ENCODE measurements around the gene RPS3A.
"Not testable (repeated sequence)": the region's sequence is repeated elsewhere in the genome, so short reads cannot be mapped to it uniquely, and the experiment has no call there.

The RPS3A gene

DNA sequence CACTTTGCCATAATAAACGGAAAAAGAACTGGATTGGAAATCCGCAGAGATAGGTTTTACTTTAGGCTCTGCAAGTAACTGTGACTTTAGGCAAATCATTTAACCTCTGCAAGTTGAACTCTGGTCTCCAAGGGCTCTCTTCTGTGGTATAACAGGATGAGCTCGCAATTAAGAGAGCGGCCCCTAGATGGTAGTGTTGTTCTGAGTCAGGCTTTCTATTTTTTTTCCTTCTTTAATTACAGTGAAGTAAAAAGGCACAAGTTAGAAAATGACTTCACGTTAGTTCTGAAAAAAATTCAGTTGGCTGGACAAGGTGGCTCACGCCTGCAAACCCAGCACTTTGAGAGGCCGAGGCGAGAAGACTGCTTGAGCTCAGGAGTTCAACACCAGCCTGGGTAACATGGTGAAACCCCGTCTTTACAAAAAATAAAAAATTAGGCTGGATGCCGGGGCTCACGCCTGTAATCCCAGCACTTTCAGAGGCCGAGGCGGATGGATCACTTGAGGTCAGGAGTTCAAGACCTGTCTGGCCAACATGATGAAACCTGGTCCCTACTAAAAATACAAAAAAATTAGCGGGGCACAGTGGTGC, 18.0 kb downstream of the RPS3A start:
- DNase-seq, result peak; percentile 80

DNA sequence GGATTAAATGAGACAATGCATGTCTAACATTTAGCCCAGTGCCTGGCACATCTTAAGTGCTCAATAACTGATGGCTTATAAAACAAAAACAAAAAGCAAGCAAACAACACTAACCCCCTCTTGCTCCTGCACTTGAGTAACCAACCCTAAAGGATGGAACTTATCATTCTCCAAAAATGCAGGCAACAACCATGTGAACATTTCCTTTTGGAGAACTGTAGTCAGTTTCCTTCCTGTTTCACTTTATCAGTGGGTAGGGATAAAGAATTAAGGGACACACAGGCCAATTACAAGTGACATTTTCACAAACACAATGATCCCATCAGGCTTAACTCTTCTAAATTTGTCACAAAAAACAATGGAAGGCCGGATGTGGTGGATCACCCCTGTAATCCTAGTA, 30.4 kb downstream of the RPS3A start:
- DNase-seq, result no peak

DNA sequence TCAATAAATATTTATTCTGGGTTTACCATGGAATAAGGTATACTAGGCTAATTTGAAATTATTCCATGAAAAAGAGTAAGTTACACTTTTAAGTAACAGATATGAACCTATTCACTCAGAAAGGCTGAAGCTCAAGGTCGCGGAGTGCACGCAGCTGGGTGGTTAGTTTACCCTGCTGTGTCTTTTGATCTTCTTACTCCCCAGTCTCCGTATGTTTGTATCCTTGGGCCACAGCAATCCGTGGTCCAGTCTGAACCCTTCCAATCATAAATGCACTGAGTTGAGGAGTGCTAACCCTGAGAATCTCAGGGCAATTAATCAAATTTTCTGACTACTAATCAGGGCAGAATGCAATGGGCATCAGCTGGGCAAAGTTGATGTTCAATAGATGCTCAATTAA, 33.9 kb downstream of the RPS3A start:
- no peak for DNase-seq

DNA sequence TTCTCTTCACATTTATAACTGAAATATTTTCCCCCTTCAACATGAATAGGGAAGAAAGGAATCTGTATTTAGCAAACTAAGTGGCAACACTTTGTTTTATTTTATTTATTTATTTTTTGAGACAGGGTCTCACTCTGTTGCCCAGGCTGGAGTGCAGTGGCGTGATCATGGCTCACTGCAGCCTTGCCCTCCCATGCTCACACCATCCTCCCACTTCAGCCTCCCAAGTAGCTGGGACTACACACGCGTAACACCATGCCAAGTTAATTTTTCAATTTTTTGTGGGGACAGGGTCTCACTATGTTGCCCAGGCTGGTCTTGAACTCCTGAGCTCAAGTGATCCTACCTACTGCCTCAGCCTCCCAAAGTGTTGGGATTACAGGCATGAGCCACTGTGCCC, 36.6 kb downstream of the RPS3A start:
- DNase-seq, result not testable (repeated sequence)

DNA sequence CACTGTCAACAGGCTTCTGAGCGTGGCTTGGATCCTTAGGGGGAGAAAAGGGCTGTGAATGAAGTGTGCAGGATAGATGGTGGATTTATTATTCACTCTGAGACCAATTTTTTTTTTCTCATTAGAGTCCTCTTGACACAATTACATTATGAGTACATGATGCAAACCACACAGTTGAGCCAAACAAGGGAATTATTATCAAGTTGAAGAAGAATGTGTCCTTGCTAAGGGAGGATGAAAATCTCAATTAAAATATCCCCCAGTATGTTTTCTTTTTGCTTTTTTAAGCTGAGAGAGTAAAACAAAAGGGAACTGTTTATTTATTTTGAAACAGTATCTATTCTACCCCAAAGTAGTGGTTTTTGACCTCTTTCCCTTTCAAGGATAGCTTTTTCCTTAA, 40.4 kb downstream of the RPS3A start:
- DNase-seq, result no peak

DNA sequence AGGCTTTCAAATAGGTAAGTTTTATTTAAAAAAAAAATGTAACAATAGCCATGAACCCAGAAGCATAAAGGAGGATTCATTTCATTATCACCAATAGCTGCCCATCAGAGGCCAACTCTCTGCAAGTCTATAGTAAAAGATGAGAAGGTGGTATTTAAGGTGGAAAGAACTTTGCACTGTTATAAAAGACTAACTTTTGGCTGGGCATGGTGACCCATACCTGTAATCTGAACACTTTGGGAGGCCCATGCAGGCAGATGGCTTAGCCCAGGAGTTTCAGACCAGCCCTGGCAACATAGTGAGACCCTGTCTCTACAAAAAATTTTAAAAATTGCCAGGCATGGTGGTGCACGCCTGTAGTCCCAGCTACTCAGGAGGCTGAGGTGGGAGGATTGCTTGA, 43.3 kb downstream of the RPS3A start:
- no peak for DNase-seq

DNA sequence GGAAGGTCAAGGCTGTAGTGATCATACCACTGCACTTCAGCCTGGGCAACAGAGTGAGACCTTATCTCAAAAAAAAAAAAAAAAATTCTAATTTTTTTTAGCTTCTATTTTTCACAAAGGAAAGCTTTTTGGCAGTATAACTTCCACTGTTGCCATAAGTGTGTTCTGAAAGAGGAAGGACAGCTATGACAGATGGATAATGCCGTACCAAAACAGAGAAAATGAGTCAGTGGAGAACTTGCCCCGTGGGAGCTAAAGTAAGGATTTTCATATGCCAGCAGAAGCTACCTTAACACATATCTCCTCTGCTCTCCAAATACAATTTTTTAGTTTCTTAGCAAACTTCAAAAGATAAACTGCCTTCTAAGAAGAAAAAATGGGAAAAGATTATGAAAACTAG, 43.7 kb downstream of the RPS3A start:
- DNase-seq, result no peak

DNA sequence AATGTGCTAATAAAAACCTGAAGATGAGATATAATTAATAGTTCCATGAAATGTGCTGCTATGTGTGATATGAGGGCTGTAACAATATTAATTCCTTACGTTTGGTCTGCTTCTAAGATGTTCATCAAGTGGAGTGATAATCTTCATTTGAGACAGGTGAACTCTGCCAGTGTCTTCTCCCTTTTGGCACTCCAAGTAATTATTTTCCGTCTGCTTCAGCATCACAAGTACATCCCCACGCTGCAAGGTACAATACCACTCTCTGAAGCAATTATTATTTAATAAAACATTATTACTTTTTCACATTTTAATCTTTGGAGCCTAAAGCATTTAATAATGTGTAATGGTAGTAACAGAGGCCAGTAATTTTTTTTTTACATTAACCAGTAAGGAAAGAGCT, 44.4 kb downstream of the RPS3A start:
- DNase-seq, result no peak

DNA sequence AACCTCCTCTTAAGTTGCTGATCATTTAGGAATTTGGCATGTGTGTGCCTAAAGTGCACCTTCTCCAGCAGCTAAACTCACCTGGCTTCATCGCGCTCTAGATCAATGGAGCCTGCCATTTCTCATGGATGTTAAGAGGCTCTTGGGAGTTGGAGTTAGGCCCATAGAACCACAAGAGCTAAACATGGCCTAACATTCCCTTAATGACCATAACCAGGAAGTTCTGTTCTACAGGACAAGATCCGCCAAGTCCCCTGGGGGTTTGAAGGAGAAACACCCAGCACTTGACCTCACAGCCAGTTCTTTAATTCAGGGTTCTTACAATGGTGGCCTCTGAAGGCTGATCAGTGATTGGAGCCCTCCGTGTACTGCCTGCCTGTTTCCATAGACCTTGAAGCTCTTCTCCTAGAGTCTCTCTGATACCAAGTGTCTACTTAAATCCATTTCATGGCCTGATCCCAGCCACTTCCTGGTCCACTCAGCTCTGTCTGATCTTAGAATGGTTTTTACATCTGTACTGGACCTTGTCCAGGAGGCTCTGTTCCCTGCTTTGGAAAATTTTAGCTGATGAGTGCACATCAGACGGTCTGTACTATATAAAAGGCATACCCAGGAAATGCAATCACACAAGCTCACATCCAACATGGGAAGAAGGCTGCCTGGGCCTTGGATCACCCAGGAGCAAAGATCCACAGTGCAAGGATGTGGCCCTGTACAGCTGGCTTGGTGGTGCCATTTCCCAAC, 45.1 kb downstream of the RPS3A start:
- no peak for DNase-seq

DNA sequence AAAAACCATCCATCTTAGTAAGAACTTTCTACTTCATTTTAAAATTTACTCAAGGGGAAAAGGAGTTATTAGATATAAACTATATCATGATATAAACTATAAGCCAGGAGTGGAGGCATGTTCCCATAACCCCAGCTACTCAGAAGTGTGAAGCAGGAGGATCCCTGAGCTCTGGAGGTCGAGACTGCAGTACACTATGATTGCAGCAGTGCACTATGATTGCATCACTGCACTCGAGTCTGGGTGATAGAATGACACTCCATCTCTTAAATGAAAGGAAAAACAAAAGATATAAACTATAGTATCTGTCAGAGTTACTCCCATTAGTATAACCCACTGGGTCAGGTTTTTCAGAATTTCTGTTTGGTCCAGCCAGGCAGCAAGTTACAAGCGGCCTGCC, 47.6 kb downstream of the RPS3A start:
- no peak for DNase-seq

DNA sequence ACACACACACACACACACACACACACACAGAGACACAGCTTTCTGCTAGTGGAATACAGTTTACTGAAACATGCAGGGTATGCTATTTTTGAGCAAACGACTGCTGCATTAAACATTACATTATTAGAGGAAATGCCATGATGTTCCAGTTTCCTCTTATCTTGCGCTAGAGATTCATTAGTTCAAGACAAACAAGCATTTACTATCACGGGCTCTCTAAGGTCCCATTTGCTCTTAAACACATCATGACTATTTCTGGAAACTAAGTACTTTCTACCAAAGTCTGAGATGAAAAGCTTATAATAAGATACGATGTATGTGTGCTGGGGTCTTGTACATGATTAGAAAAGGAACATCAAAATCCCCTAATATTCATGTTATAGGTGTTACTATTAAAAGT, 48.8 kb downstream of the RPS3A start:
- no peak for DNase-seq

DNA sequence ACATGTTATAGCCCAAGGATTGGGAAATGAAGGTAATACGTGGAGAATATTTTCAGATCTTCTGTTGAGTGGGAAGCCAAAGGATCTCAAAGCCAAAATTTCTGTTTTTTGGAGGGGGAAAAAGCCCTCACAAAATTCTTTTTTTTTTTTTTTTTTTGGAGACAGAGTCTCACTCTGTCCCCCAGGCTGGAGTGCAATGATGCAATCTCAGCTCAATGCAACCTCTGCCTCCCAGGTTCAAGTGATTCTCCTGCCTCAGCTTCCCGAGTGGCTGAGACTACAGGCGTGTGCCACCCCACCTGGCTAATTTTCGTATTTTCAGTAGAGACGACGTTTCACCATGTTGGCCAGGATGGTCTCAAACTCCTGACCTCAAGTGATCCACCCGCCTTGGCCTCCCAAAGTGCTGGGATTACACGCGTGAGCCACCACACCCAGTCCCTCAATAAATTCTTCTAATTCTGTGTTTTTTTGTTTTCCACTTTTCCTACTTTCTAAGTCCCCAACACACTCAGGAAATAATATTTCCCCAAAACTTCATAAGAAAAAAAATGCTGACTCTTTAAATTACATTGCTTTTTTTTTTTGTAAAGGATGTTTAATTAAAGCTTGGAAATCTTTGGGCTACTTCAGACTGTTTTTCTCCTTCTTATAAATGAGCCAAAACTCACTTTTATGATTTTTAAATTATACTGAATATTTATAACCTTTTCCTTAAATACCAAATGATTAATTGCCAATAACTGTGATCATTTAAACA, 51.6 kb downstream of the RPS3A start:
- no peak for DNase-seq

DNA sequence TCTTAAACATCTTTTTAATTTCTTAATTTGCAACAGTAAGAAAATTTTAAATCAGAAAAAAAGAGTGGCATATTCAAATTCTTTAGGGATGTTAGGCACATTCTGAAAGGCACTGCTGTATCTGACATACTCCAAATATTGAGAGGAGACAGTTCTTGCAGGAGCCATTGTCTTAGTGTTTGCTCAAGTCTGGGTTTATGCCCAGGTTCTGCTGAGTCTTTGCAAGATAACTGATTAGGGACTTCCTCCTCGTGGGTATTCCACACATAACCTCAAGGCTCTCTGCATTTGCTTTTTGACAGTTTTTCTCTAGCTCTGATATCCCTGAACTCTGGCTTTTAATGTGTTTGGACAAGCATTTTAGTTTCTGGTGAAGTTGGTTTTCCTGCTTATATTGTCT, 52.6 kb downstream of the RPS3A start:
- DNase-seq, result no peak

DNA sequence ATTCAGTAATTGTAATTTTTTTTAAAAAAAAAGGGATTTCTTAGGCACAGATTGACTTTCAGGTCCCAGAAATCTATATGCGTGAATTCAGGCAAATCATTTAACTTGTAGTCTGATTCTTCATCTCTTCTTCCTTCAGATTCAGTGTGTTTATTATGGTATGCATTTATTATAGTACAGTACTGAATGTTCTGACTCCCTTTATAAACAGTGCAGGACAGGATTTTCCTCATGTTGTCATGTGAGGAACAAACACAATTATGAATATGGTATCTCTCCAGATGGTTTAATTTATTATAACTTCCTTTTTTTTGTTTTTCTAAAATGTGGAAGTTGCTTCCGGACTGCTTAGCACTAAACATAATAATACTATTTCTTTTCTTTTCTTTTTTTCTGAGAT, 54.2 kb downstream of the RPS3A start:
- no peak for DNase-seq

All from retina (tissue), 1 donor.